ENCODE measurements around the gene ZNF557.

Gene ZNF557

GRCh38 chr19:7130043-7130442 lies 60.5 kb downstream of the ZNF557 start:
- no peak for DNase-seq

DNA sequence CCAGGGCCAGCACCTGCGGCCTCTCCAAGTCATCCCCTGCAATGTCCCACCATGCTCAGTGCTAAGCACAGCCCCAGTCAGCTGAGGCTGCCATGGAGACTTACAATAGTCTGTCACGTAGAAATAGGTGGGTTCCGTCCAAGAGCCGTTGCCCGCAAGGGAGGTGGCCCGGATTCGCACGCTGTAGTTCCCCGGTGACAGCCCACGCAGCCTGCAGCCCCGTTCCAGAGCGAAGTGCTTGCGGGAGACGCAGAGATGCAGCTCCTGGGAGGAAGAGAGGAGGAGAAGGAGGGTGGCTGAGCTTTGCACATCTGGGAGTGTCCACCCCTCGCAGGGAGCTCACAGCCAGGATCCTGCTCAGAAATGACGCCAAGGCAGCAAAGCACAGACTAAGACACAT lies 62.6 kb downstream of the ZNF557 start:
- no peak for DNase-seq

DNA sequence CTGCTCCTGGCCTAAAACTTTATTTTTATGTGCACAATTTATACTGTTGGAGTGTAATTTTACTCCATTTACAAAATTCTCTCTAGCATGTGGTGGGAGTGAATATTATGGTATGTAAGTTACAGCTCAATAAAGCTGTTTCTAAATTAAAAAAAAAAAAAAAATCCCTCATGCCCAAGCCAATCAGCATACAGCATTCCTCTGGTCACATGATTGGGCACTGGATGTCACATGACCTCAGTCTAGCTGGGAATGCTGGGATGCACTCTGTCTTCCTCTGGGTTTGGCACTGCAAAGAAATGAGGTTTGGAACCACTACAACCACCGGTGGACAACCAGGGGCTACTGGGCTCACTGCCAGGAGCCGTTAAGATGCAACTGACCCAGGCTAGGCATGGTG lies 67.6 kb downstream of the ZNF557 start:
- DNase-seq, result no peak
